GM12878 (cell line): ENCODE results near the gene LCE1D. TPM values are rescaled to one million over a fixed set of nuclear protein-coding genes. Genes with fewer than 3 reads are reported as not detected.

ENCODE experiments used
- ATAC-seq: fragments of 200-7000 bp; cut with Tn5 transposase; 3 replicates; pipeline ENCODE4 v1.9.1; 2020; ENCODE audit warnings: mild to moderate bottlenecking, moderate library complexity
- BruUV-seq: library from RNA; stranded (reverse); fragments of 400-500 nt; replicated peaks from 2 replicates; lab custom pipeline; 2021; lab: Mats Ljungman, UMichigan
- CTCF ChIA-PET: fragments of 300-600 bp; sonication (Branson Sonifier 250); formaldehyde crosslinking; extraction: SDS; loops from one replicate; lab custom pipeline; 2021; ENCODE audit warnings: inconsistent platforms; lab: Yijun Ruan, JAX
- POLR2A ChIA-PET: fragments of 350-600 bp; formaldehyde crosslinking; extraction: SDS; loops from one replicate; lab custom pipeline; 2021; ENCODE audit warnings: inconsistent platforms; lab: Charles Lee
- RAD21 ChIA-PET: fragments of 300-600 bp; sonication (Branson Sonifier 250); formaldehyde crosslinking; loops from one replicate; lab custom pipeline; 2023; ENCODE audit warnings: antibody characterized with exemption; ENCODE audit not compliant: unreplicated experiment; lab: Charles Lee
- SMC1A ChIA-PET: fragments of 300-600 bp; sonication (Branson Sonifier 250); formaldehyde crosslinking; loops from one replicate; lab custom pipeline; 2023; ENCODE audit not compliant: unreplicated experiment, uncharacterized antibody; lab: Charles Lee
- DNase-seq: peaks from one replicate; pipeline ENCODE4 v3.0.0-alpha.2; 2011; ENCODE audit warnings: low read depth, low spot score
- FAIRE-seq: peaks from 3 replicates; lab custom pipeline; 2011; peaks lifted over from hg19 to GRCh38; lab: Jason Lieb, UNC
- H2AFZ ChIP-seq: 2 replicates; pipeline ENCODE4 v1.6.0; 2011; ENCODE audit warnings: low read depth, low read length, control low read depth; ENCODE audit not compliant: control insufficient read depth
- H3K27ac ChIP-seq: 2 replicates; pipeline ENCODE4 v1.5.1; 2011; ENCODE audit warnings: control low read depth; ENCODE audit not compliant: control insufficient read depth, insufficient read depth
- H3K27me3 ChIP-seq, 2 experiments: replicated peaks in 1 of 2; 2 replicates each; pipeline versions ENCODE4 v1.6.0 to v1.6.1; 2011; ENCODE audit warnings: low read length in 1 of 2; ENCODE audit not compliant: control insufficient read depth in 2 of 2, insufficient read depth in 2 of 2
- H3K36me3 ChIP-seq, 2 experiments: 2 replicates each; pipeline ENCODE4 v1.5.1; 2011; ENCODE audit warnings: low read length in 1 of 2; ENCODE audit not compliant: control insufficient read depth in 2 of 2, insufficient read depth in 2 of 2
- H3K4me1 ChIP-seq: 2 replicates; pipeline ENCODE4 v1.6.1; 2011; ENCODE audit warnings: mild to moderate bottlenecking, low read length, moderate library complexity, mixed read lengths; ENCODE audit not compliant: control insufficient read depth, insufficient read depth
- H3K4me2 ChIP-seq: 2 replicates; pipeline ENCODE4 v1.6.0; 2011; ENCODE audit warnings: control low read depth; ENCODE audit not compliant: control insufficient read depth, insufficient read depth
- H3K4me3 ChIP-seq: fragments of 200-600 bp; sonication (generic); 2 replicates; pipeline ENCODE4 v1.5.1; 2016
- H3K79me2 ChIP-seq: 2 replicates; pipeline ENCODE4 v1.6.0; 2011; ENCODE audit warnings: low read length; ENCODE audit not compliant: control insufficient read depth, insufficient read depth
- H3K9ac ChIP-seq: 2 replicates; pipeline ENCODE4 v1.8.0; 2011; ENCODE audit warnings: low read length, control low read depth, mixed read lengths; ENCODE audit not compliant: control insufficient read depth, insufficient read depth
- H3K9me3 ChIP-seq: replicated peaks from 3 replicates; pipeline ENCODE4 v1.5.1; 2011; ENCODE audit warnings: mild to moderate bottlenecking, low read length; ENCODE audit not compliant: control insufficient read depth, insufficient read depth
- H4K20me1 ChIP-seq: 2 replicates; pipeline ENCODE4 v1.6.0; 2011; ENCODE audit not compliant: control insufficient read depth, insufficient read depth
- CREM ChIP-seq: IDR thresholded peaks from 2 replicates; pipeline ENCODE4 v1.6.1; 2014; ENCODE audit warnings: antibody characterized with exemption, low read depth
- HDGF ChIP-seq: fragments of 450-650 bp; IDR thresholded peaks from 2 replicates; pipeline ENCODE4 v1.6.1; 2016; ENCODE audit warnings: antibody characterized with exemption
- IRF4 ChIP-seq: IDR thresholded peaks from 2 replicates; pipeline ENCODE4 v1.6.1; 2011; ENCODE audit warnings: low read depth, low read length
- NFYB ChIP-seq: IDR thresholded peaks from 2 replicates; pipeline ENCODE4 v1.6.1; 2011; ENCODE audit warnings: low read depth, mild to moderate bottlenecking, low read length, improper control_type of control experiment, moderate library complexity; ENCODE audit not compliant: insufficient read depth
- PML ChIP-seq: IDR thresholded peaks from 2 replicates; pipeline ENCODE4 v1.6.1; 2012; ENCODE audit warnings: low read length, inconsistent platforms
- RAD21 ChIP-seq: IDR thresholded peaks from 2 replicates; pipeline ENCODE4 v1.6.1; 2011; ENCODE audit warnings: mild to moderate bottlenecking, low read depth, low read length, moderate library complexity; ENCODE audit not compliant: insufficient read depth
- WGBS: methylation state at CpG from one replicate; pipeline ENCODE4 v1.1.6; 2016; ENCODE audit warnings: low lambda C conversion rate; ENCODE audit not compliant: insufficient replicate concordance, insufficient coverage; ENCODE audit errors: missing lambda C conversion rate; 5-methylcytosine and 5-hydroxymethylcytosine counted together
- in situ Hi-C: fragments of 300-500 bp; cut with MboI; formaldehyde crosslinking; loops from 9 replicates; pipeline ENCODE4 v1.14.3; 2018; ENCODE audit warnings: mixed read lengths
- intact Hi-C: fragments of 100-400 bp; cut with micrococcal nuclease; formaldehyde crosslinking; loops from one replicate; pipeline ENCODE4 v1.14.2; 2022; ENCODE audit not compliant: unreplicated experiment
- polyA plus RNA-seq, 11 experiments: library from polyadenylated mRNA; depleted of rRNA in 4 of 11; unstranded in 6 of 11; stranded (reverse) in 5 of 11; fragments of >200 nt; fragmentation: Nextera tagmentation in 4 of 11; fragmentation: Illumina TruSeq in 1 of 11; extraction: Ambion mirVana in 4 of 11; extraction: Trizol in 1 of 11; gene quantifications; 1 replicate in 1 of 11; 2 replicates in 10 of 11; pipeline versions ENCODE4 v1.2.1 to v1.2.3, GENCODE V29; 2011 to 2016; ENCODE audit warnings: inconsistent platforms in 2 of 11, missing spikeins in 2 of 11, low read depth in 1 of 11
- total RNA-seq, 4 experiments: library from RNA; depleted of rRNA in 3 of 4; stranded (reverse); fragments of >200 nt in 3 of 4; fragmentation: Illumina TruSeq in 1 of 4; extraction: Trizol in 1 of 4; gene quantifications; 2 replicates each; pipeline versions ENCODE4 v1.2.1 to v1.2.3, GENCODE V29; 2013 to 2021
- TF ChIP-seq, protein P1 (sequence below), 3 experiments: IDR thresholded peaks in 2 of 3; conservative IDR thresholded peaks in 1 of 3; 2 replicates each; pipeline ENCODE4 v1.5.1; 2011; ENCODE audit warnings: low read depth in 3 of 3, low read length in 3 of 3, mild to moderate bottlenecking in 3 of 3, control low read depth in 2 of 3, moderate library complexity in 2 of 3, inconsistent platforms in 1 of 3, mixed read lengths in 1 of 3; ENCODE audit not compliant: control insufficient read depth in 2 of 3, insufficient read depth in 1 of 3; ENCODE audit errors: extremely low read depth in 1 of 3

LCE1D gene
- total and polyA plus RNA-seq, 10 of the 15 experiments (the other 5 are each of a cell fraction or from before 2014, with no cell fraction given): not detected

- no peak overlapping the region for H3K4me2 ChIP-seq
- SMC1A ChIA-PET: no interaction called here
- CTCF ChIA-PET: interaction anchor here (0.6 to 1.3 kb wide), 6 partner anchors 10 to 726 kb away, joined by 3 to 4 read pairs (median 4); no protein-coding TSS in a partner anchor
- 25% methylated on average over 4 of the region's 4 CpGs for WGBS
- no TSS peak for BruUV-seq
- H3K36me3 ChIP-seq: no peaks in the 10 kb centered on the region
- TF ChIP-seq IRF4 (no peak), NFYB (no peak), PML (no peak), CREM (no peak), RAD21 (0 out of 2 replicates have a peak, but pooled peaks have one; percentile 3), HDGF (no peak)
- TF ChIP-seq, protein P1, sequence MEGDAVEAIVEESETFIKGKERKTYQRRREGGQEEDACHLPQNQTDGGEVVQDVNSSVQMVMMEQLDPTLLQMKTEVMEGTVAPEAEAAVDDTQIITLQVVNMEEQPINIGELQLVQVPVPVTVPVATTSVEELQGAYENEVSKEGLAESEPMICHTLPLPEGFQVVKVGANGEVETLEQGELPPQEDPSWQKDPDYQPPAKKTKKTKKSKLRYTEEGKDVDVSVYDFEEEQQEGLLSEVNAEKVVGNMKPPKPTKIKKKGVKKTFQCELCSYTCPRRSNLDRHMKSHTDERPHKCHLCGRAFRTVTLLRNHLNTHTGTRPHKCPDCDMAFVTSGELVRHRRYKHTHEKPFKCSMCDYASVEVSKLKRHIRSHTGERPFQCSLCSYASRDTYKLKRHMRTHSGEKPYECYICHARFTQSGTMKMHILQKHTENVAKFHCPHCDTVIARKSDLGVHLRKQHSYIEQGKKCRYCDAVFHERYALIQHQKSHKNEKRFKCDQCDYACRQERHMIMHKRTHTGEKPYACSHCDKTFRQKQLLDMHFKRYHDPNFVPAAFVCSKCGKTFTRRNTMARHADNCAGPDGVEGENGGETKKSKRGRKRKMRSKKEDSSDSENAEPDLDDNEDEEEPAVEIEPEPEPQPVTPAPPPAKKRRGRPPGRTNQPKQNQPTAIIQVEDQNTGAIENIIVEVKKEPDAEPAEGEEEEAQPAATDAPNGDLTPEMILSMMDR (IDR thresholded peaks at IDR 0.05 in 2 of 3, conservative IDR thresholded peaks at IDR 0.05 in 1 of 3; ENCODE audit: control insufficient read depth in 2 of 3, extremely low read depth in 1 of 3, insufficient read depth in 1 of 3, low read depth in 3 of 3, low read length in 3 of 3): peak; percentile 26 to 51 (median 30); a peak in 4 of 6 replicates
- TF ChIP-seq, all 136 proteins: peak for 2
- Histone ChIP-seq H3K4me3 (no peak overlapping the region), H3K9ac (no peak overlapping the region), H3K4me1 (no peaks in the 10 kb centered on the region), H3K27ac (no peak overlapping the region), H2AFZ (no peak overlapping the region), H3K79me2 (no peaks in the 10 kb centered on the region), H3K27me3 (peaks cover 0 to 8% of the 10 kb centered on the region in 2 experiments), H4K20me1 (no peaks in the 10 kb centered on the region), H3K9me3 (no peaks in the 10 kb centered on the region)
- ATAC-seq (no peak), DNase-seq (no peak), FAIRE-seq (no peak)
- ChIA-PET RAD21 (no interaction called here), POLR2A (no interaction called here)
- intact Hi-C loops: no loop called here
- in situ Hi-C loops: no loop called here
Observed at GRCh38 chr1:152777510-152778137, 18.9 kb upstream of the LCE1D start.
